Activated T-helper 1 cell treated with Interleukin-2 at 50 U/mL for 16 hours (primary cell): ENCODE measurements around the gene SPDEF.

Experiments
- DNase-seq: peaks from one replicate; pipeline ENCODE4 v3.0.0-alpha.2; 2020; ENCODE audit warnings: low read depth

The SPDEF gene

DNA sequence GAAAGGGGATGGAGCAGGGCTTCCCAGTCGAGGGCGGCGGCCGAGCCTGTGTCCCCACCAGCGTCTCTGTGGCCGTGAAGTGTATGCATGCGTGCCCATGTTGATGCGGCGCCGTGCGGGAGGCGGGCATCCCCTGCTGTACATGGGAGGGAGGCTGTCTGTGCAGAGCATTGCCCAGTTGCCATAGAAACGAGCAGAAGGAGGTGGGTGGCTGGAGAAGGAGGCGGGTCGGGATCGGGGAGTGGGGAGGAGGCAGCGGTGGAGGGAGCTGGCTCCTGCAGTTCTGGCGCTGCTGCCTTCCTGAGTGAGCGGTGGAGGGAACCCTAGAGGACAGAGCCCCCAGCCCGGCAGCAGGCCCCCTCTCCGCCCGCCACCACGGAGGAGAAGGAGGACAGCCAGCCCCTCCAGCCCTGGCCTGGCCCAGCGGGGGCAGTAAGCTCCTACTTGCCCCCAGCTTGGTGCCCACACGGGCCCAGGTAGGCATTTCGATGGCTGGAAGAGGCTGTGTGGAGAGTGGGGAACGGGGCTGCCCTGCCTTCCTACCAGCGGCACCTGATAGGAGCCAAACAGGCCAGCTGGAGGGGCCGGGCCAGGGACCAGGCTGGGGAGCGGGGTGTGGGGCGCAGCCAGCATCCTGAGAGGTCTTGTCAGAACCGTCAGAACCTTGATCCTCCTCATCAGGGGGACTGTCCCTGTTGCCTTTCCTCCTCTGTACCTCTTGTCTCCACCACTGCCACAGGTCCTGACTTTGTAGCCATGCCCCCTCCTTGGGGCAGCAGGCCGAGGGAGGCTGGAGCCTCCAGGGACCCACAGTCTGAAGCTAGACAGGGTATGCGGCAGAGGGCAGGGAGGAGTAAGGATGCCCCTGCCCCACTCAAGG is 41.3 kb downstream of the SPDEF start:
- DNase-seq, result no peak

DNA sequence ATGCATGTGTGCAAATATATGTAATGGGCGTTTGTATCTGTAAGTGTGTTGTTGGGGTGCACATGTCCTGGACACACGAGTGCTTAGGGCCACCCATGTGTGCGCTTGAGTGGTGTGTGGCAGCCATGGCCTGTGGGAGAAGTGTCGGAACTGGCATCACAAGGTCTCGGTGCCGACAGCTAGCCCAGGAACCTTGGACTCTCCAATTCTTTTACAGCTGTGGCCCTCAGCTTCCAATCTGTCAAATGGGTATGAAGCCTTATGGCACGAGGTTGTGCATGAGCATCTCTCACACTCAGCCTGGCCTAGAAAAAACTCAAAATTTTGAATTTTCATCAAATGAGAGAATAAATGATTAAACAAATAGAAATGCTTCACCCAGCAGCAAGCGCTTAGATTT is 42.0 kb downstream of the SPDEF start:
- no peak for DNase-seq

DNA sequence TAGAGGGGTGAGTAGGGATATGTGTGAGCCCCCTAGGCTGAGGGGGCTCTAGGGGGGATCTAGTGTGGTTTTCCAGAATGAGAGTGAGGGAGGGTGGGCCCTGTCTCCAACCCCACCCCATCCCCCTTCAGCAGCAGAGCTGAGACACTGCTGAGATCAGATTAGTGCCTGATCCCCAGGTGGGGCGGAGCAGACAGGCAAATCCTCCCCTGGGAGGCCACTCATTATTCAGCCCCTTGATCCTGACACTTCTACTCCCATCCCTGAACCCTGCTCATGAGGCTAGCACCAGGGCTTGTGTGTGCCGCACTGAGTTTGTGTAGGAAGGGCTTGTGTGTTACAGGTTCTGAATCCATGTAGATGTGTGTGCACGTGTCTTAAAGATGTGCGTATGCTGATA is 42.5 kb downstream of the SPDEF start:
- DNase-seq, result no peak

DNA sequence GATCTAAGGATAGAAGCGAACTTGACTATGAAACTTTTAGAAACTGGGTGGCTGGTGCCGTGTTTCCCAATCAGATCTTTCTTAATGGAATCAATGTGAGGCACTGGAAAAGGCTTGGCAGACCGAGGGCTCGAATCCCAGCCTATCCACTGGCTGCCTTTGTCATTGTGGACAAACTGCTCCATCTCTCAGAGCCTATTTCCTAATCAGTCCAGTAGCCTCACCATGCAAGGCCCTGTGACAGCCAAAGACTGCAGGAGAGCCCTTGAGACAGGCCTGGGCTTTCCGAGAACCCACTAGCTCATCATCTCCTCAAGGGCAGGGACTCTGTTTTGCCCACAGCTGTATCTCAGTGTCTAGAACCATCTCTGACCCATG is 43.4 kb downstream of the SPDEF start:
- DNase-seq, result no peak

DNA sequence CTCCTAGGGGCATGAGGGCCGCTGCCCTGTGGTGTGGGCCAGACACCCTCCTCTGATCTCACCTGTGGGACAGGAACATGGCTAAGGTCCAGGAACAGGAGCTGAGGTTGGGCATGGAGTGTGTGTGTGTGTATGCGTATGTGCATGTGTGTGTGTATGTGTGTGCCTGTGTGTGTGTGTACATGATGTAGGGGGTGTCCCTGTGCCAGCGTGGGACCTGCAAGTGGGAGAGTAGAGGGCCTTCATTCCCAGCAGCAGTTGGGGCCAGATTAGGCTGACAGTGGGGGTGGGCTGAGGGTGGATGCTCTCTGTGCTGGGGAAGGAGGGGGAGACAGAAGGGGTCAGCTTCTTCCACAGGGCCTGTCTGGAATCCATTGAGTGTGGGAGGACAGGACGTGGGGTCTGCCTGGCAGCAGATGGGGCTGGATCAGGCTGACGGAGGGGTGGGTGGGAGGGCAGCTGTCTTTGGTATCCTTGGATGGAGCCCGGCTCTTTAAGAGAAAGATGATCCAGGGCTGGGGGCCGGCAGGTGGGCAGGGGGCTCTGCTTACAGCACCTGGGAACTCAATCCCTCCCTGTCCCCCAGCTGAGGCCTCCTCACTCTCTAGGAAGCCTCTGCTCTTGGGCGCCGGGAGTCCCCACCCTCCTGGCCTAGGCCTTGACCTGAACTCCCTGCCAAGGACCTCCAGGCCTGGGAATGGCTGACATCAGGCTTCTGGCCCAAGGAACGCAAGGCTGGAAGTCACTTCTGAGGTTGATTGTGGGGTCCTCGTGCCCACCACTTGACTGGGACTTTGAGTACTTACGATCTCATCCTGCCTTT is 44.0 kb downstream of the SPDEF start:
- no peak for DNase-seq

DNA sequence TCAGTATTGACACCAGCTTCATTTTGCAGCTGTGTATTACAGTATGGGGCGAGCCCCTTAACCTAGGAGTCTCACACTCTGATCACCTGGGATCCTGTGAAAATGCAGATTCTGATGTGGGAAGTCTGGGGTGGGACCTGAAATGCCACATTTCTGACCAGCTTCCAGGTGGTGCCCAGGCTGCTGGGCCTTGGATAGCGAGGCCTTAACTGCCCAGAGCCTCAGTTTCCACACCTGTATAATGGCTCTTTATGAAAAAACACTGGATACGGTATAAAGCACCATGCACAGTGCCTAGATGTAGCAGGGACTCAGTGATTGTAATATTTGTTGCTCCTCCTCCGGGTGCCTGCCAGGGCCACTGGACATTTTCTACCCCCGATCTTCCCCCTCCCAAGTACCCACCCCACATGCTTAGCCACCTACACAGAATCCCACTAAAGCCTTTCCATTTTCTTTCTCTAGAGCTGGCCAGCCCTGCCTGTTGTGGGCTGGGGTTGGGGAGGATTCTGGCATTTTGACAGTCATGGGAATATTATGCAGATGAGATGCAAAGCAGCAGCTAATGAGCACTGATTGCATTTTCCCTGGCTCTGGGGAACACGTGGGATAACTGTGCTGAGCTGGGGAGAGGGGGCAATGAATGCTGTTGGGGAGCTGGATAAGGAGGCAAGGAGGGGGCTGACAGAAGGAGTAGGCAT is 44.8 kb downstream of the SPDEF start:
- DNase-seq, result no peak

DNA sequence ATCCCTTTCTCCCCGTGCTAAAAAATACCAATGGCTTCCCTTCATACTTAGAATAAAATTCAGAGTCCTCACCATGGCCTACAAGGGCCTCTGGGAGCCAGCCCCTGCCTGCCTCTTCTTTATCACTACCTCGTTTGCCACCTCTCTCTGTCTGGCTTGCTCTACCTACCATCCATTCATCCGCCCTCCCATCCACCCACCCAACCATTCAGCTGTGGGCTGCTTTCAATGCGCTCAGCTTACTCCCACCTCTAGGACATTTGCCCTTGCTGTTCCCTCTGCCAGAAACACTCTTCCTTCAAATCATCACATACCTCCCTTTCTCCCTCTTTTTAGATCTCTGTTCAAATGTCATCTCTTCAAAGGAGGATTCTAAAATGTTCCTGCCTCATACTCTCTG is 45.8 kb downstream of the SPDEF start:
- DNase-seq, result no peak

DNA sequence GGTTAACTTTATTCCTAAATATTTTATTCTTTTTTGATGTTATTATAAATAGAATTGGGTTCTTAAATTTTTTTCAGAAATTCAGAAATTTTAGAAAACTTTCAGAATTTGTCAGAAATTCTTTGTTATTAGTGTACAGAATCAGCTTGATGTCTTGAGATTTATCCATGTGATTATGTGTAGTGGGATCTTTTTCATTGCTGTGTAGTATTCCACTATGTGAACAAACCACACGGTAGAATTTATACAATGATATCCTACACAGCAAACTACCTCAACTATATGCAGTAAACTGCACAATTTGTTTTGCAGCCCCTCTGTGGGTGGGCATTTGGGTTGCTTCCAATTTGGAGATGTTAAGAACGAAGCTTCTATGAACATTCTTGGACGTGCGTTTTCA is 46.3 kb downstream of the SPDEF start:
- no peak for DNase-seq

DNA sequence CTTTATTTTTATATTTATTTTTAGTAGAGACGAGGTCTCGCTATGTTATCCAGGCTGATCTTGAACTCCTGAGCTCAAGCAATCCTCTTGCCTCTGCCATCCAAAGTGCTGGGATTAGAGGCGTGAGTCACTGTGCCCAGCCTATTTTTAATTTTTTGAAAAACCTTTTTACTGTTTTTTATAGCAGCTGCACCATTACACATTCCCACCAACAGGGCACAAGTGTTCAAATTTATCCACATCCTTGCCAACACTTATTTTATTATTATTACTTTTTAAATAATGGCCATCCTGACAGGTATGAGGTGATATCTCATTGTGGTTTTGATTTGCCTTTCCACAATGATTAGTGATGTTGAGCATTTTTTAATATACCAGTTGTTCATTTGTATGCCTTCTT is 47.7 kb downstream of the SPDEF start:
- DNase-seq, result no peak

DNA sequence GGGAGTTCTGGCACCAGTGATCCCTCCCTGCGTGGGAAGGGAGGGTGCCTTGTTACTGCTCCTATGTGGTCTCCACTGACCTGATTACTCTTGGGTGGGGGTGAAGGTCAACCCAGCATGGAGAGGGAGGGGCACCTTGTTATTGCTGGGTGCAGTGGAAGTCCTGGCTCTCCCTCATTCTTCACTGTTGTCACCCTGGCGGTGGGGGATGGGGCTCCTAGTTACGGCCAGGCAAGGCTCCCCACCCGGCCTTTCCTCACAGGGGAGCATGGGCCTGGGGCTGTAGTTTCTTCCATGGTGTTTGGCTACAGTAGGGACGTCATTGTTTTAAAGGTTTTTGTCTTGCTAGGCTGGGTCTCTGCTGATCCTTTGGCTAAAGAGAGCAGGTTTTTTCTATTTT is 49.4 kb downstream of the SPDEF start:
- no peak for DNase-seq

DNA sequence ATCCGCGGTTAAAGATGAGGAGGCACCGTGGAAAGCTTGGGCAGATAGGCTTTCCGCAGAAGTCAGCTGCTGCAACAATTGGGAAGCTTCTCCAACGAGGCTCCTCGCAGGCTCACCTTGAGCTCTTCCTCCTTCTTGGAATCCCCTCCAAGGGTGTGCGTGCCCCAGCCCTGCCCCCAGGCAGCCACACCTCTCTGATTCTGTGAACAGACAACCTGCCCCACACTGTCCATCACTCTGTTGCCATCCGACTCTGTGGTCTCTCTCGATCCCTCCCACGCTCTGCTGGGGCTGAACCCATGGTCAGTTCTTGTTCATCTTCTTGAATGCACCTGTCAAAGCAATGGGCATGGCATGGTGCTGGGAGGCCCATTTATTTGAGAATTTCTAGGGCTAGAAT is 58.7 kb downstream of the SPDEF start:
- DNase-seq, result no peak

DNA sequence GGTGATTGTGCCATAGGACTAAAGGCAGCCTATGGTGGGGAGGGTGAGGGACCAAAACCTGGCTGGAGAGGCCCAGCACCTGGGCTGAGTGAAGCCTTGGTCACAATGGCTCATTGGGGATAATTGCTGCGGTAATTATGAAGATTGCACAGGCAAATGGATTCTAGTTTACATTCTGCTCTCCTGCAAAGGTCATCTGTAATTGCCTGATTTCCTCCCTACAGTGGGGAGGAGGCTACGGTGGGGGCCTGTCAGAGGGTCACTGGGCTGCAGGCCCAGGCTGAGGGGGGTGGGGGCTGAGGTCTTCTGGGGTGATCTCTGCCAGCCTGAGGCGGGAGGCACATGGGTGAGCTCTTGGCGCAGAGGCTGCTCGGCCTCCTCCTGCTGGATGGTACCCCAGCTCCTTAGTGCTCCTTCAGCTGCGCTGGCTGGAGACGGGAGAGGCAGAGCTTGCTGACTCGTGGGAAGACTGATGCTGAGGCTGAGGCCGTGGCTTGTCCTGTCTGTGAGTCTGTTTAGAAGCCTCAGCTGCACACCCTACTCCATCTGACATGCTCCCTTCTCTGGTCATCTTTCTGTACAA is 59.9 kb downstream of the SPDEF start:
- no peak for DNase-seq

DNA sequence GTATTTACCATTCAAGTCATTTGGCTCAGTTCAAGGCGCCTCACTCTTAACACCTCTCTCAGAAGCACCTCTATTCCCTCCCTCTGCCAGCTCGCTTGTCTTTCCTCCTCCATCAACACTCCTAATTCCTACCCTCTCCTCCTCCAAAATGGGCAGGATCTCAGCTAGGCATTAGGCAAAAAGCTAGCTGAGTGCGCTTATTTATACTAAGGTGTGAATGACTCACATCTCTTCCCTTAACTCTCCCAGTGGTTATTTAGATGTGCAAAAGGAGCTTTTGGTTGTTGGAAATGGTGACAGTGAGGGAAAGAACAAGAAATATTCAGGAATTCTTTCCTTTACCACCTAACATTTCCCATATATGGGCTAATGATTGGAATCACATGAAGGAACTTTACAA is 61.2 kb downstream of the SPDEF start:
- no peak for DNase-seq

DNA sequence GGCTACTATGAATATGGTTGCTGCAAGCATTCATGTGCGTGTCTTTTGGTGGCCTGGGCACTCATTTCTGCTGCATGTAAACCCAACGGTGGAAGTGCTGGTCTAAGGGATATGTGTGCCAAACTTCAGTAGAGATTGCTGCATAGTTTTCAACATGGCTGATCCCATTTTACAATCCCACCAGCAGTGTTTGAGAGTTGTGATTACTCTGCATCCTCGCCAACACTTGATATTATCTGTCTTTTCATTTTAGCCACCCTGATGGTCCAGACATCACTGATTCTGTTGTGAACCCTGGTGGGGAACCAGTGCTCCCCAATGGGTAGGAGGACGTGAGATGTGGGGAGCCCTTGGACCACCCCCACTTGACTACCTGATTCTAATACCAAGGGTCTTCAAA is 62.8 kb downstream of the SPDEF start:
- no peak for DNase-seq

DNA sequence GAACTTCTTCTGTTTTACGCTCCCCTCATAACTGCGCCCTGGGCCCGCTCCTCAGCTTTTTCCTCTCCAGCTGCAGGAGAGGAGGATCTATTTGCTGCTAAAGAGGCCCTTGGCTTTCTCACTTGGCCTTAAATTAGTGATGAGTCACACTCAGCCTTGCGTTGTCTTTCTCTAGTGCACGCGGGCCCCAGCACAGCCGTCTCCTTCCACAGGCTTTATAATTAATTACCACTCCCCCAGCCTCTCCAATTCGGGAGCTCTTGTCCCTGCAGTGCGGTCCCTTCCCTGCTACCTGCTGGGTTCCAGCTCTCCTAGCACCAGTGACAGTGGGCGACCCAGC is 65.1 kb downstream of the SPDEF start:
- DNase-seq, result no peak

DNA sequence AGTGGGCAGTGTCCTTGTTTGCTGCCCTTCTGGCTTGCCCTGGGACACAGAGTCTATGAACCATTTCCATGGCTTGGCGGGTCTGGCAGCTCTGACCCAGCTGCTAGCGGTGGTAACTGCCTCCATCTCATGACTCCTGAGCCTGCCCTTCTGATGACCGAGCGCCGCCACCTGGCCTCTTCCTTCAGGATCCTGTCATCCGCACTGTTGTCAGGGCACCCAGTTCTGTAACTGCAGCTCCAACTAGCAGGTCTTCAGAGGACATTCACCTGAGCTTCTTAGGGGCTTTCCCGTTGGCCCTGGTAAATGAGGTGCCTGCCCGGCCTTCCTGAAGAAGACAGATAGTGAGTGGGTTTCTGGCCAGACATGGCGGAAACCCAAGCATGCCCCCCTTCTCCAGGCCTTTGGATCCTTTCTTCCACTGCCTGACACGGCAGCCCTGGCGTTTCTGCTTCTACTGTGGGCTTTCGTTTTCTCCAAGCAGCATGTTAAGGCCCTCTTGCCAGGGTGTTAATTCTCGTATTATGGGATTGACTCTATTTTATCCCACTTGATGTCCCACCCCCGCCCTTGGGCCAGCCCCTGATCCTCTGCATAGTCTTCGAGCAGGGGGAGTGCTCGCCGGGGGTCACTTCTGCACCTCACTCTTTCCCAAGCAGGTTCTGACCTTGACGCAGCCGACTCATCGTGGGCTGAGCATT is 65.6 kb downstream of the SPDEF start:
- no peak for DNase-seq

DNA sequence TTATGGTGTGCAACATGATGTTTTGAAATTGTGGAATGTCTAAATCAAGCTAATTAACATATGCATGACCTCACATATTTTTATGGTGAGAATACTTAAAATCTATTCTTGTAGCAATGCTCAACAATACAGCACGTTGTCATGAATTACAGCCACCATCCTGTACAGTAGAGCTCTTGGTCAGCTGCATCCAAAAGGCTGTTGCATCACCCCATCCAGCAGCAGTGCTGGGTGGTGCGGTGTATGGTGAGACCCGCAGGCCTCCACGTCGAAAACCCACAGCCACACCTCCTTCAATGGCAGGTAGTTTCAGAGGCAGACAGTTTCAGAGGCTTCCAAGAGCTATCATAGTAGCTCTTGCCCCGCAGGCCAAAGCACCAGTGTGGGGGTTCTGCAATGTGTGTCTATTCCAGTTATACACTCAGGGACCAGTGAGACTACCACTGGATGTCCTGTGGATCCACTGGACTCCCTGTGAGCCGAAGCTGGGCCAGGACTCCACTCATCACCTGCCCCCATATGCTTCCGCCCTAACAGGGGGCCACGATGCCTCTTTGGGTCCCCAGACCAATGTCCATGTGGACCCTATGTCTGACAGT is 66.8 kb downstream of the SPDEF start:
- no peak for DNase-seq
